ENCODE data around the gene CHAMP1. TPM values are rescaled to one million over a fixed set of nuclear protein-coding genes. Genes with fewer than 3 reads are reported as not detected.

CHAMP1 gene
- total RNA-seq, 2 donors from 2014 or later, result 5.9 to 10.6 TPM

DNA sequence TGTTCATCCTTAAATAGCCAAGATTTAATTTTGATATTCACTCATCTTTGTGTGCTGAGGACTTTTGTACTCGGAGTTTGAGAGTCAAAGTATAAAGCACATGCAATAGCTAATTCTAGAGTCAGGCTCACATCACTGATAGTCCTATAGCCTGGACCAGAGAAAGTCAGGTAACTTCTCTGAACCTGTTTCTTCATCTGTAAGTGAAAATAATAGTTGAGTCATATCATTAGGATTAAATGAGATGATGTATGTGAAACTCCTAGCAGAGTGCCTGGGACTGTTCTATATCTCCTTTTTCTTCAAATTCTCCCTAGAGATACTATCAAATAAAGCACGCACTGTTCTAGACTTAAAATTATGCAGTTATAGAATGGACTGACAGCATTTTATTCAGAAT is 9.0 kb downstream of the CHAMP1 start:
- intact Hi-C loops (cut with DNase I), result no loop called here
- Histone ChIP-seq H3K27me3 (no peaks in the 10 kb centered on the region), H3K27ac (no peak overlapping the region), H3K4me3 (no peak overlapping the region), H3K36me3 (replicated peaks in 1 of 2; ENCODE audit: insufficient read depth in 1 of 2, low read depth in 2 of 2) (peaks cover 0 to 12% of the 10 kb centered on the region in 2 donors), H3K9me3 (no peaks in the 10 kb centered on the region), H3K4me1 (peaks cover 27% of the 10 kb centered on the region)
- WGBS, 2 donors, result 93 to 97% methylated on average over 2 of the region's 2 CpGs
- DNase-seq (no peak), ATAC-seq (no peak)
- TF ChIP-seq, protein P1, sequence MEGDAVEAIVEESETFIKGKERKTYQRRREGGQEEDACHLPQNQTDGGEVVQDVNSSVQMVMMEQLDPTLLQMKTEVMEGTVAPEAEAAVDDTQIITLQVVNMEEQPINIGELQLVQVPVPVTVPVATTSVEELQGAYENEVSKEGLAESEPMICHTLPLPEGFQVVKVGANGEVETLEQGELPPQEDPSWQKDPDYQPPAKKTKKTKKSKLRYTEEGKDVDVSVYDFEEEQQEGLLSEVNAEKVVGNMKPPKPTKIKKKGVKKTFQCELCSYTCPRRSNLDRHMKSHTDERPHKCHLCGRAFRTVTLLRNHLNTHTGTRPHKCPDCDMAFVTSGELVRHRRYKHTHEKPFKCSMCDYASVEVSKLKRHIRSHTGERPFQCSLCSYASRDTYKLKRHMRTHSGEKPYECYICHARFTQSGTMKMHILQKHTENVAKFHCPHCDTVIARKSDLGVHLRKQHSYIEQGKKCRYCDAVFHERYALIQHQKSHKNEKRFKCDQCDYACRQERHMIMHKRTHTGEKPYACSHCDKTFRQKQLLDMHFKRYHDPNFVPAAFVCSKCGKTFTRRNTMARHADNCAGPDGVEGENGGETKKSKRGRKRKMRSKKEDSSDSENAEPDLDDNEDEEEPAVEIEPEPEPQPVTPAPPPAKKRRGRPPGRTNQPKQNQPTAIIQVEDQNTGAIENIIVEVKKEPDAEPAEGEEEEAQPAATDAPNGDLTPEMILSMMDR (IDR thresholded peaks at IDR 0.05), result no peak
- TF ChIP-seq POLR2A (IDR thresholded peaks at IDR 0.05), result no peak

DNA sequence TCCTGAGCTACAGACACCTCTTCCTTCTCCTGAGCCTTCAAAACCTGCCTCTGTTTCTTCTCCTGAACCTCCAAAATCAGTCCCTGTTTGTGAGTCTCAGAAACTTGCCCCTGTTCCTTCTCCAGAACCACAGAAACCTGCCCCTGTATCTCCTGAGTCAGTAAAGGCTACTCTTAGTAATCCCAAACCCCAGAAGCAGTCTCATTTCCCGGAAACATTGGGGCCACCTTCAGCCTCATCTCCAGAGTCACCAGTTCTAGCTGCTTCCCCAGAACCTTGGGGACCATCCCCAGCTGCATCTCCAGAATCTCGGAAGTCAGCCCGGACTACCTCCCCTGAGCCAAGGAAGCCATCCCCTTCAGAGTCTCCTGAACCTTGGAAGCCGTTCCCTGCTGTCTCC is 10.0 kb downstream of the CHAMP1 start:
- no peak for TF ChIP-seq POLR2A (IDR thresholded peaks at IDR 0.05)
- TF ChIP-seq, protein P1 (IDR thresholded peaks at IDR 0.05), result no peak
- H3K4me1 ChIP-seq, result peaks cover 19% of the 10 kb centered on the region
- no peak for DNase-seq
- no peak for ATAC-seq
- no peak overlapping the region for H3K4me3 ChIP-seq
- intact Hi-C loops (cut with DNase I), result no loop called here
- H3K9me3 ChIP-seq, result no peaks in the 10 kb centered on the region
- WGBS, 2 donors, result 95 to 100% methylated on average over 3 to 4 of the region's 4 CpGs
- H3K27me3 ChIP-seq, result no peaks in the 10 kb centered on the region
- peaks cover 0 to 12% of the 10 kb centered on the region in 2 donors for H3K36me3 ChIP-seq (replicated peaks in 1 of 2; ENCODE audit: insufficient read depth in 1 of 2, low read depth in 2 of 2)
- no peak overlapping the region for H3K27ac ChIP-seq

DNA sequence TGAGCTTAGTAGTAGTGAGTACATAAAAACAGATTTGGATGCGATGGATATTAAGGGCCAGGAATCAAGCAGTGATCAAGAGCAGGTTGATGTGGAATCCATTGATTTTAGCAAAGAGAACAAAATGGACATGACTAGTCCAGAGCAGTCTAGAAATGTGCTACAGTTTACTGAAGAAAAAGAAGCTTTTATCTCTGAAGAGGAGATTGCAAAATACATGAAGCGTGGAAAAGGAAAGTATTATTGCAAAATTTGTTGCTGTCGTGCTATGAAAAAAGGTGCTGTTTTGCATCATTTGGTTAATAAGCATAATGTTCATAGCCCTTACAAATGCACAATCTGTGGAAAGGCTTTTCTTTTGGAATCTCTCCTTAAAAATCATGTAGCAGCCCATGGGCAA is 11.4 kb downstream of the CHAMP1 start:
- H3K27ac ChIP-seq, result no peak overlapping the region
- H3K36me3 ChIP-seq (replicated peaks in 1 of 2; ENCODE audit: insufficient read depth in 1 of 2, low read depth in 2 of 2), result peaks cover 0 to 12% of the 10 kb centered on the region in 2 donors
- no peak for ATAC-seq
- DNase-seq, result no peak
- TF ChIP-seq POLR2A (IDR thresholded peaks at IDR 0.05), result no peak
- intact Hi-C loops (cut with DNase I), result no loop called here
- H3K4me3 ChIP-seq, result no peak overlapping the region
- no peaks in the 10 kb centered on the region for H3K27me3 ChIP-seq
- peaks cover 9% of the 10 kb centered on the region for H3K4me1 ChIP-seq
- no peaks in the 10 kb centered on the region for H3K9me3 ChIP-seq
- WGBS, 2 donors, result 81 to 95% methylated on average over 3 of the region's 3 CpGs

DNA sequence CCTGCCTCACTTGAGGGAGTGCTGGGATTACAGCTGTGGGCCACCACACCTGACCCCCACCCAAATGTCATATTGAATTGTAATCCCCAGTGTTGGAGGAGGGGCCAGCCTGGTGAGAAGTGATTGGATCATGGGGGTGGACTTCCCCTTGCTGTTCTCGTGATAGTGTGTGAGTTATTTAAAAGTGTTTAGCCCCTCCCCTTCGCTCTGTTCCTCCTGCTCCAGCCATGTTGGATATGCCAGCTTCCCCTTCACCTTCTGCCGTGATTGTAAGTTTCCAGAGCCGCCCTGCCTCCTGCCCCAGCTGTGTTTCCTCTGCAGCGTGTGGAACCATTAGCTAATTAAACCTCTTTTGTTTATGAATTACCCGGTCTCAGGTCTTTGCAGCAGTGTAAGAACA is 13.7 kb downstream of the CHAMP1 start:
- no peak for DNase-seq
- ATAC-seq, result no peak
- Histone ChIP-seq H3K4me1 (peaks cover 9% of the 10 kb centered on the region), H3K27me3 (no peaks in the 10 kb centered on the region), H3K27ac (no peak overlapping the region), H3K4me3 (no peak overlapping the region), H3K9me3 (no peaks in the 10 kb centered on the region), H3K36me3 (replicated peaks in 1 of 2; ENCODE audit: insufficient read depth in 1 of 2, low read depth in 2 of 2) (peaks cover 0 to 2% of the 10 kb centered on the region in 2 donors)
- intact Hi-C loops (cut with DNase I), result no loop called here
- no peak for TF ChIP-seq POLR2A (IDR thresholded peaks at IDR 0.05)
- TF ChIP-seq, protein P1 (IDR thresholded peaks at IDR 0.05), result no peak
- WGBS, 2 donors, result 83 to 84% methylated on average over 6 of the region's 6 CpGs

DNA sequence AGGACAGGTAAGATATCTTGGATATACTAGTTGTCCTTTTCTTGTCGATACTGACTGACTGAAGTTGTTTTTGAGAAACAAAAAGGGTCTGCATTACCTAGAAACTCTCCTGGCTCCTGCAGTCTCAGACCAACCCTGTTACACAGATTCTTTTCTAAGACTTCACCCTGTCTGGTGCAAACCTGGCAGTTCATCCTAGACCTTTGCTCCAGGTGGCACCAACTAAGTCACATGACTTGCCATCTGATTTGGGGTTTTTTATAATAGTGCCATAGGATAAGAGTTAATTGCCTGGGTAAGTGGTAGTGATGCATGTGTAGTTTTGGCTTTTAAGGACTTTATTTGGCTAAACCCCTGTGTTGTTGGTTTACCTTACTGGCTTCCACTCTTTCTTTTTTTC is 14.3 kb downstream of the CHAMP1 start:
- peaks cover 0 to 1% of the 10 kb centered on the region in 2 donors for H3K36me3 ChIP-seq (replicated peaks in 1 of 2; ENCODE audit: insufficient read depth in 1 of 2, low read depth in 2 of 2)
- peaks cover 9% of the 10 kb centered on the region for H3K4me1 ChIP-seq
- DNase-seq (no peak), ATAC-seq (no peak)
- no peaks in the 10 kb centered on the region for H3K27me3 ChIP-seq
- WGBS, 2 donors, result 94 to 96% methylated on average over 1 of the region's 1 CpG
- intact Hi-C loops (cut with DNase I), result no loop called here
- no peak for TF ChIP-seq POLR2A (IDR thresholded peaks at IDR 0.05)
- TF ChIP-seq, protein P1 (IDR thresholded peaks at IDR 0.05), result no peak
- no peak overlapping the region for H3K4me3 ChIP-seq
- H3K27ac ChIP-seq, result no peak overlapping the region
- no peaks in the 10 kb centered on the region for H3K9me3 ChIP-seq

Measured in body of pancreas (tissue), 4 donors.